ENCODE measurements around the gene ARPC5L. TPM values are rescaled to one million over a fixed set of nuclear protein-coding genes. Genes with fewer than 3 reads are reported as not detected.

Gene ARPC5L
- total and polyA plus RNA-seq, 2 of the 13 experiments (the other 11 are each of a cell fraction or from before 2014, with no cell fraction given), result 29.9 to 33.8 TPM

DNA sequence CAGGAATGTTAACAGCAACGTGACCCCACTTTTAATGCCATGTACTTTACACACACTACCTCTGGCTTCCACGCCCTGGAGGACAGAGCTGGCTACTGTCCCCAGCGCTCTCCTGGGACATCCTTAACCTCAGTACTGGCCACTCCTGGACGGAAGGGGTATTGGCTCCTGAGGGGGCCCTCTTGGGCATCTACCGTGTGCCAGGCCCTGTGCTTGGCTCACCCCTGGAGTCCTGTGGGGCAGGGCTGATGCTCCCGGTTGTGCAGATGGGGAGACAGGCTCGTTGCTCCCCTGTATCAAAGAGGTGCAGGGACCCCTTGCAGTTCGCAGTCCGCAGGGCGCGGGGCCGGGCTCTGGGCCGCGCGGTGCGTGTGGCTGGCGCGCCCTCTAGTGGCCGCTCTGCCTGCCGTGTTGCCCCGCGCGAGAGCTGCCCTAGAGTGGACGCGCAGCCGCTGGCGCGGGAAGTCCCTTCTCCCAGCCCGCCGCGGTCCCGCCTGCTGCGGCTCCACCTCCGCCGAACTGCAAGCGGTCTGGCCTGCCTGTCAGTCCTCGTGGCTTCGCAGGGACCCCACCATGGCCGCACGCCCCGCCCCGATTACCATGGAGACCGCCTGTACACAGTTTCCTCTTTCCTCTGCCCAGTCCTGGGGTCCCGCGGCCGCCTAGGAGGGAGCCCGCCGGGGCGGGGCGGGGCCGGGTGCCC is 8.9 kb upstream of the ARPC5L start, which contains the start of gene WDR38:
Gene WDR38, plus strand, starts transcription at position 632 of the 703 bp plus-strand sequence. CDS start 72 bp downstream, outside the sequence.
- in situ Hi-C loops (cut with HindIII; ENCODE audit: extremely low pct_ligation_motif_present, low pct_unique_long_range_greater_than_20kb), result loop anchor here (5.0 kb wide), 1 partner anchor 81 kb away; the partner anchor contains the start of gene NR6A1
- peak within 1 kb of the TSS; percentile 24 to 69 (median 54); a peak in 5 of 6 replicates for H3K4me3 ChIP-seq (replicated peaks in 1 of 3; ENCODE audit: insufficient read depth in 1 of 3, low read depth in 2 of 3, low read length in 3 of 3)
- CTCF ChIA-PET (ENCODE audit: low intra/inter-chr PET ratio, low total read pairs), result interaction anchor here (0.8 to 3.4 kb wide), 6 partner anchors 12 to 141 kb away, joined by 5 to 167 read pairs (median 17); partner anchors contain the start of genes NR6A1 and OLFML2A
- no peaks in the 10 kb centered on the region; a peak in 2 of 5 replicates for H3K27me3 ChIP-seq (ENCODE audit: control insufficient read depth in 1 of 2, insufficient read depth in 2 of 2, low read length in 2 of 2)
- H3K9me3 ChIP-seq (ENCODE audit: low read length), result no peaks in the 10 kb centered on the region
- H3K36me3 ChIP-seq (replicated peaks in 1 of 2; ENCODE audit: control insufficient read depth in 1 of 2, insufficient read depth in 2 of 2, low read length in 2 of 2), result peaks cover 3 to 11% of the 10 kb centered on the region in 2 experiments; a peak in 4 of 5 replicates
- H3K4me2 ChIP-seq (ENCODE audit: low read depth, low read length), result peak within 1 kb of the TSS; percentile 86
- H3K9ac ChIP-seq (ENCODE audit: insufficient read depth, low read depth, low read length), result peak within 1 kb of the TSS; percentile 28; the same call in 1 of the 2 replicates
- WGBS (ENCODE audit: low lambda C conversion rate), result 7% methylated on average over 11 of the region's 51 CpGs
- BruUV-seq (replicated peaks), result no TSS peak
- DNase-seq (ENCODE audit: low spot score) (peak; percentile 77), FAIRE-seq (peak; percentile 36), ATAC-seq (peak; percentile 79)
- H2AFZ ChIP-seq (ENCODE audit: low read length), result no peak within 1 kb of the TSS
- peaks cover 38% of the 10 kb centered on the region for H3K4me1 ChIP-seq (ENCODE audit: insufficient read depth, low read length)
- peaks cover 8% of the 10 kb centered on the region; the same call in 1 of the 2 replicates for H4K20me1 ChIP-seq (ENCODE audit: insufficient read depth, low read length)
- H3K27ac ChIP-seq (ENCODE audit: extremely low read length, insufficient read depth, low read length), result no peak within 1 kb of the TSS
- intact Hi-C loops (cut with micrococcal nuclease; ENCODE audit: unreplicated experiment), result loop anchor here (1.0 to 2.0 kb wide), 2 partner anchors 58 to 79 kb away; no protein-coding TSS in a partner anchor
- POLR2A ChIA-PET, result interaction anchor here (0.7 to 4.1 kb wide), 10 partner anchors 8 to 82 kb away, joined by 3 to 16 read pairs (median 4); partner anchors contain the start of genes ARPC5L, NR6A1, OLFML2A and RPL35
- no peaks in the 10 kb centered on the region for H3K79me2 ChIP-seq (ENCODE audit: insufficient read depth, low read length)
- TF ChIP-seq, protein P1, sequence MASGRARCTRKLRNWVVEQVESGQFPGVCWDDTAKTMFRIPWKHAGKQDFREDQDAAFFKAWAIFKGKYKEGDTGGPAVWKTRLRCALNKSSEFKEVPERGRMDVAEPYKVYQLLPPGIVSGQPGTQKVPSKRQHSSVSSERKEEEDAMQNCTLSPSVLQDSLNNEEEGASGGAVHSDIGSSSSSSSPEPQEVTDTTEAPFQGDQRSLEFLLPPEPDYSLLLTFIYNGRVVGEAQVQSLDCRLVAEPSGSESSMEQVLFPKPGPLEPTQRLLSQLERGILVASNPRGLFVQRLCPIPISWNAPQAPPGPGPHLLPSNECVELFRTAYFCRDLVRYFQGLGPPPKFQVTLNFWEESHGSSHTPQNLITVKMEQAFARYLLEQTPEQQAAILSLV (CRISPR knock-in tag; IDR thresholded peaks at IDR 0.05; ENCODE audit: borderline replicate concordance), result peak; percentile 80; the same call in 1 of the 2 replicates
- TF ChIP-seq ZNF850 (CRISPR knock-in tag; conservative IDR thresholded peaks at IDR 0.05) (no peak), ZNF567 (CRISPR knock-in tag; IDR thresholded peaks at IDR 0.05; ENCODE audit: borderline replicate concordance) (peak; percentile 92; the same call in 1 of the 2 replicates), ZBTB7B (CRISPR knock-in tag; IDR thresholded peaks at IDR 0.05) (0 out of 2 replicates have a peak, but pooled peaks have one; percentile 69), FOXC1 (CRISPR knock-in tag; IDR thresholded peaks at IDR 0.05; ENCODE audit: borderline replicate concordance) (peak; percentile 39; the same call in 1 of the 2 replicates), MED1 (CRISPR knock-in tag; IDR thresholded peaks at IDR 0.05) (peak; percentile 28; the same call in 1 of the 2 replicates), ZMYM2 (CRISPR knock-in tag; IDR thresholded peaks at IDR 0.05) (peak; percentile 74; the same call in 1 of the 2 replicates), CBX2 (IDR thresholded peaks at IDR 0.05; ENCODE audit: low read depth, low read length) (no peak), CBX2 (CRISPR knock-in tag; IDR thresholded peaks at IDR 0.05; ENCODE audit: low read depth) (no peak), SMC3 (IDR thresholded peaks at IDR 0.05; ENCODE audit: low read length) (peak; percentile 21)
- TF ChIP-seq, protein P2, sequence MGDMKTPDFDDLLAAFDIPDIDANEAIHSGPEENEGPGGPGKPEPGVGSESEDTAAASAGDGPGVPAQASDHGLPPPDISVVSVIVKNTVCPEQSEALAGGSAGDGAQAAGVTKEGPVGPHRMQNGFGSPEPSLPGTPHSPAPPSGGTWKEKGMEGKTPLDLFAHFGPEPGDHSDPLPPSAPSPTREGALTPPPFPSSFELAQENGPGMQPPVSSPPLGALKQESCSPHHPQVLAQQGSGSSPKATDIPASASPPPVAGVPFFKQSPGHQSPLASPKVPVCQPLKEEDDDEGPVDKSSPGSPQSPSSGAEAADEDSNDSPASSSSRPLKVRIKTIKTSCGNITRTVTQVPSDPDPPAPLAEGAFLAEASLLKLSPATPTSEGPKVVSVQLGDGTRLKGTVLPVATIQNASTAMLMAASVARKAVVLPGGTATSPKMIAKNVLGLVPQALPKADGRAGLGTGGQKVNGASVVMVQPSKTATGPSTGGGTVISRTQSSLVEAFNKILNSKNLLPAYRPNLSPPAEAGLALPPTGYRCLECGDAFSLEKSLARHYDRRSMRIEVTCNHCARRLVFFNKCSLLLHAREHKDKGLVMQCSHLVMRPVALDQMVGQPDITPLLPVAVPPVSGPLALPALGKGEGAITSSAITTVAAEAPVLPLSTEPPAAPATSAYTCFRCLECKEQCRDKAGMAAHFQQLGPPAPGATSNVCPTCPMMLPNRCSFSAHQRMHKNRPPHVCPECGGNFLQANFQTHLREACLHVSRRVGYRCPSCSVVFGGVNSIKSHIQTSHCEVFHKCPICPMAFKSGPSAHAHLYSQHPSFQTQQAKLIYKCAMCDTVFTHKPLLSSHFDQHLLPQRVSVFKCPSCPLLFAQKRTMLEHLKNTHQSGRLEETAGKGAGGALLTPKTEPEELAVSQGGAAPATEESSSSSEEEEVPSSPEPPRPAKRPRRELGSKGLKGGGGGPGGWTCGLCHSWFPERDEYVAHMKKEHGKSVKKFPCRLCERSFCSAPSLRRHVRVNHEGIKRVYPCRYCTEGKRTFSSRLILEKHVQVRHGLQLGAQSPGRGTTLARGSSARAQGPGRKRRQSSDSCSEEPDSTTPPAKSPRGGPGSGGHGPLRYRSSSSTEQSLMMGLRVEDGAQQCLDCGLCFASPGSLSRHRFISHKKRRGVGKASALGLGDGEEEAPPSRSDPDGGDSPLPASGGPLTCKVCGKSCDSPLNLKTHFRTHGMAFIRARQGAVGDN (CRISPR knock-in tag; IDR thresholded peaks at IDR 0.05), result peak; percentile 75
- TF ChIP-seq, protein P3, sequence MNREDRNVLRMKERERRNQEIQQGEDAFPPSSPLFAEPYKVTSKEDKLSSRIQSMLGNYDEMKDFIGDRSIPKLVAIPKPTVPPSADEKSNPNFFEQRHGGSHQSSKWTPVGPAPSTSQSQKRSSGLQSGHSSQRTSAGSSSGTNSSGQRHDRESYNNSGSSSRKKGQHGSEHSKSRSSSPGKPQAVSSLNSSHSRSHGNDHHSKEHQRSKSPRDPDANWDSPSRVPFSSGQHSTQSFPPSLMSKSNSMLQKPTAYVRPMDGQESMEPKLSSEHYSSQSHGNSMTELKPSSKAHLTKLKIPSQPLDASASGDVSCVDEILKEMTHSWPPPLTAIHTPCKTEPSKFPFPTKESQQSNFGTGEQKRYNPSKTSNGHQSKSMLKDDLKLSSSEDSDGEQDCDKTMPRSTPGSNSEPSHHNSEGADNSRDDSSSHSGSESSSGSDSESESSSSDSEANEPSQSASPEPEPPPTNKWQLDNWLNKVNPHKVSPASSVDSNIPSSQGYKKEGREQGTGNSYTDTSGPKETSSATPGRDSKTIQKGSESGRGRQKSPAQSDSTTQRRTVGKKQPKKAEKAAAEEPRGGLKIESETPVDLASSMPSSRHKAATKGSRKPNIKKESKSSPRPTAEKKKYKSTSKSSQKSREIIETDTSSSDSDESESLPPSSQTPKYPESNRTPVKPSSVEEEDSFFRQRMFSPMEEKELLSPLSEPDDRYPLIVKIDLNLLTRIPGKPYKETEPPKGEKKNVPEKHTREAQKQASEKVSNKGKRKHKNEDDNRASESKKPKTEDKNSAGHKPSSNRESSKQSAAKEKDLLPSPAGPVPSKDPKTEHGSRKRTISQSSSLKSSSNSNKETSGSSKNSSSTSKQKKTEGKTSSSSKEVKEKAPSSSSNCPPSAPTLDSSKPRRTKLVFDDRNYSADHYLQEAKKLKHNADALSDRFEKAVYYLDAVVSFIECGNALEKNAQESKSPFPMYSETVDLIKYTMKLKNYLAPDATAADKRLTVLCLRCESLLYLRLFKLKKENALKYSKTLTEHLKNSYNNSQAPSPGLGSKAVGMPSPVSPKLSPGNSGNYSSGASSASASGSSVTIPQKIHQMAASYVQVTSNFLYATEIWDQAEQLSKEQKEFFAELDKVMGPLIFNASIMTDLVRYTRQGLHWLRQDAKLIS (CRISPR knock-in tag; IDR thresholded peaks at IDR 0.05), result no peak
- TF ChIP-seq, protein P4, sequence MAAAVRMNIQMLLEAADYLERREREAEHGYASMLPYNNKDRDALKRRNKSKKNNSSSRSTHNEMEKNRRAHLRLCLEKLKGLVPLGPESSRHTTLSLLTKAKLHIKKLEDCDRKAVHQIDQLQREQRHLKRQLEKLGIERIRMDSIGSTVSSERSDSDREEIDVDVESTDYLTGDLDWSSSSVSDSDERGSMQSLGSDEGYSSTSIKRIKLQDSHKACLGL (CRISPR knock-in tag; IDR thresholded peaks at IDR 0.05), result peak; percentile 73
